ENCODE data around the gene ABCD2. TPM values are rescaled to one million over a fixed set of nuclear protein-coding genes. Genes with fewer than 3 reads are reported as not detected.

Gene ABCD2
- total RNA-seq, 4 donors from 2014 or later, result 0.37 to 1.9 (median 0.55) TPM; not detected in 1

- DNase-seq, result no peak
- in situ Hi-C loops (cut with MboI; ENCODE audit: low pct_ligation_motif_present in 1 of 4, low pct_unique_long_range_greater_than_20kb in 1 of 4, low sequenced_read_pairs in 3 of 4) (no loop called here), intact Hi-C loops (cut with DNase I; ENCODE audit: low total_unique reads) (no loop called here)
- WGBS, 2 donors (ENCODE audit: low coverage in 1 of 2), result 93 to 94% methylated on average over 1 of the region's 1 CpG
- Histone ChIP-seq H3K36me3 (no peaks in the 10 kb centered on the region), H3K4me3 (no peak overlapping the region), H3K27me3 (no peaks in the 10 kb centered on the region), H3K27ac (no peak overlapping the region), H3K4me1 (no peaks in the 10 kb centered on the region), H3K9me3 (no peaks in the 10 kb centered on the region)
- no peak for TF ChIP-seq EP300 (IDR thresholded peaks at IDR 0.05; ENCODE audit: low read depth)
- TF ChIP-seq, protein P1, sequence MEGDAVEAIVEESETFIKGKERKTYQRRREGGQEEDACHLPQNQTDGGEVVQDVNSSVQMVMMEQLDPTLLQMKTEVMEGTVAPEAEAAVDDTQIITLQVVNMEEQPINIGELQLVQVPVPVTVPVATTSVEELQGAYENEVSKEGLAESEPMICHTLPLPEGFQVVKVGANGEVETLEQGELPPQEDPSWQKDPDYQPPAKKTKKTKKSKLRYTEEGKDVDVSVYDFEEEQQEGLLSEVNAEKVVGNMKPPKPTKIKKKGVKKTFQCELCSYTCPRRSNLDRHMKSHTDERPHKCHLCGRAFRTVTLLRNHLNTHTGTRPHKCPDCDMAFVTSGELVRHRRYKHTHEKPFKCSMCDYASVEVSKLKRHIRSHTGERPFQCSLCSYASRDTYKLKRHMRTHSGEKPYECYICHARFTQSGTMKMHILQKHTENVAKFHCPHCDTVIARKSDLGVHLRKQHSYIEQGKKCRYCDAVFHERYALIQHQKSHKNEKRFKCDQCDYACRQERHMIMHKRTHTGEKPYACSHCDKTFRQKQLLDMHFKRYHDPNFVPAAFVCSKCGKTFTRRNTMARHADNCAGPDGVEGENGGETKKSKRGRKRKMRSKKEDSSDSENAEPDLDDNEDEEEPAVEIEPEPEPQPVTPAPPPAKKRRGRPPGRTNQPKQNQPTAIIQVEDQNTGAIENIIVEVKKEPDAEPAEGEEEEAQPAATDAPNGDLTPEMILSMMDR (IDR thresholded peaks at IDR 0.05), result no peak
- TF ChIP-seq POLR2A (IDR thresholded peaks at IDR 0.05), result no peak
- TF ChIP-seq POLR2AphosphoS5 (IDR thresholded peaks at IDR 0.05), result no peak
These were observed 116.2 kb downstream of the ABCD2 start for GRCh38 chr12:39503439-39503838.

DNA sequence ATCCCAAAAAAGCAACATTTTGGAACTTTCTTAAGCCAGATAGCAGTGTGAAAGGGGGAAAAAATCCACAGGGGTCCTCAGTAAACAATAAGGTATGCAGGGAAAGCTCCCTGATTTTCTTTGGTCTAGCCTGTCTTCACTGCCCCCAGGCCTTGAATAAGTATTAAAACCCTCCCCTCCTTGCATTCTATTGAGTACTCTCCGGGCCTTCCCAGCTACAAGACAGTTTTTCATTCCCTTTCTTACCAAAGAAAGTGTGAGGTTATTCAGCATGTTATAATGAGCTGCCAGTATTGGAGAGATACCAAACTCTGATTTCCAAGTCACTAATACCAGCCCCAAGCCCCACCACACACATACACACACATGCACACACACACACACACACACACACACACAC is 116.9 kb downstream of the ABCD2 start:
- in situ Hi-C loops (cut with MboI; ENCODE audit: low pct_ligation_motif_present in 1 of 4, low pct_unique_long_range_greater_than_20kb in 1 of 4, low sequenced_read_pairs in 3 of 4) (no loop called here), intact Hi-C loops (cut with DNase I; ENCODE audit: low total_unique reads) (no loop called here)
- Histone ChIP-seq H3K36me3 (no peaks in the 10 kb centered on the region), H3K27me3 (no peaks in the 10 kb centered on the region), H3K27ac (no peak overlapping the region), H3K4me1 (no peaks in the 10 kb centered on the region), H3K4me3 (no peak overlapping the region), H3K9me3 (no peaks in the 10 kb centered on the region)
- no peak for DNase-seq
- TF ChIP-seq EP300 (IDR thresholded peaks at IDR 0.05; ENCODE audit: low read depth) (no peak), POLR2AphosphoS5 (IDR thresholded peaks at IDR 0.05) (no peak), POLR2A (IDR thresholded peaks at IDR 0.05) (no peak)
- TF ChIP-seq, protein P1 (IDR thresholded peaks at IDR 0.05), result no peak
- WGBS, 2 donors (ENCODE audit: low coverage in 1 of 2), result 63 to 85% methylated on average over 1 of the region's 1 CpG

Small RNA genes lying within 50 kb of the gene (small RNA-seq; reads per million reads assigned to genes)
- gene AC121334.2, result 0 reads per million in 4 donors

Other genes starting within 250 kb of the ABCD2 start
- gene KIF21A, start 176.7 kb downstream of the ABCD2 start, total RNA-seq, result 10 to 100 TPM; 23.6 to 40.6 (median 31.9) TPM